Amygdala (tissue), 56 donors: ENCODE measurements around the gene RUFY2.

ENCODE experiments used
- DNase-seq, 56 donors: peaks; one replicate each; lab custom pipeline; 2025; lab: John Stamatoyannopoulos, UW

RUFY2 gene

DNA sequence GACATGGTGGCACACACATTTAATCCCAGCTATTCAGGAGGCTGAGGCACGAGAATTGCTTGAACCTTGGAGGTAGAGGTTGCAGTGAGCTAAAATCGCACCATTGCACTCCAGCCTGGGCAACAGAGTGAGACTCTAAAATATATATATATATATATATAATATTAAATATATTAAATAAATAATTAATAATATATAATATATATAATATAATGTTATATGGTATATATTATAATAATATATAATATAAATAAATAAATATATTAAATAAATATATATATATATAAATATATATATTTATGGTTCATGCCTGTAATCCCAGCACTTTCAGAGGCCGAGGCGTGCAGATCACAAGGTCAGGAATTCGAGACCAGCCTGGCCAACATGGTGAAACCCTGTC is 40.5 kb downstream of the RUFY2 start:
- DNase-seq: no peak

GRCh38 chr10:68365611-68366010 is 41.5 kb downstream of the RUFY2 start:
- DNase-seq: no peak

GRCh38 chr10:68364101-68364886 is 42.8 kb downstream of the RUFY2 start:
- no peak for DNase-seq

GRCh38 chr10:68362590-68362989 is 44.5 kb downstream of the RUFY2 start:
- no peak for DNase-seq

DNA sequence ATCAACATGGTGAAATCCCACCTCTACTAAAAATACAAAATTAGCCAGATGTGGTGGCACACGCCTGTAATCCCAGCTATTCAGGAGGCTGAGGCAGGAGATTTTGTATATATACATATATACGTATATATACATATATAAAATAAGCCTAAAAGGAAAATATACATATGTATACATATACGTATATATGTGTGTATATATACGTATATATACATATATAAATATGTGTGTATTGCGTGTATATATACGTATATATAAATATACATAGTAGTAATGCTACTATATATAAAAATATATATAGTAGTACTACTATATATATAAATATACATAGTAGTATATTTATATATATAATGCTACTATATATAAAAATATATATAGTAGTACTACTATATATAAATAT is 47.9 kb downstream of the RUFY2 start:
- DNase-seq: no peak

GRCh38 chr10:68353537-68353936 is 53.5 kb downstream of the RUFY2 start:
- no peak for DNase-seq

GRCh38 chr10:68348265-68348741 is 58.8 kb downstream of the RUFY2 start:
- DNase-seq: peak in 7 of 56 donors; percentile 1 to 42 (median 9)

DNA sequence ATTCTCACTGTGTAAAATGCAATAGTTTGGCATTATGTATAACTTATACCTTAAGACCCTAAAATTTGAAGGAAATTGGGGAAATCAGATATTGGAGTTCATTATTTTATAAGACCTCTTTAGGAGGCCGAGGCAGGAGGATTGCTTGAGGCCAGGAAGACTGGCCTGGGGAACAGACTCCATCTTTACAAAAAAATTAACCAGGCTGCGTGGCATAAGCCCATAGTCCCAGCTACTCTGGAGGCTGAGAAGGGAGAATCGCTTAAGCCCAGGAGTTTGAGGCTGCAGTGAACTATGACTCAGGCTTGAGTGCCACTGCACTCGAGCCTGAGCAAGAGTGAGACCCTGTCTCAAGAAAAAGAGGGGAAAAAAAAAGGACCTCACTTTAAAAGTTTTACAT is 60.3 kb downstream of the RUFY2 start:
- no peak for DNase-seq

- DNase-seq: no peak
These were observed 61.5 kb downstream of the RUFY2 start for GRCh38 chr10:68345621-68346020.

DNA sequence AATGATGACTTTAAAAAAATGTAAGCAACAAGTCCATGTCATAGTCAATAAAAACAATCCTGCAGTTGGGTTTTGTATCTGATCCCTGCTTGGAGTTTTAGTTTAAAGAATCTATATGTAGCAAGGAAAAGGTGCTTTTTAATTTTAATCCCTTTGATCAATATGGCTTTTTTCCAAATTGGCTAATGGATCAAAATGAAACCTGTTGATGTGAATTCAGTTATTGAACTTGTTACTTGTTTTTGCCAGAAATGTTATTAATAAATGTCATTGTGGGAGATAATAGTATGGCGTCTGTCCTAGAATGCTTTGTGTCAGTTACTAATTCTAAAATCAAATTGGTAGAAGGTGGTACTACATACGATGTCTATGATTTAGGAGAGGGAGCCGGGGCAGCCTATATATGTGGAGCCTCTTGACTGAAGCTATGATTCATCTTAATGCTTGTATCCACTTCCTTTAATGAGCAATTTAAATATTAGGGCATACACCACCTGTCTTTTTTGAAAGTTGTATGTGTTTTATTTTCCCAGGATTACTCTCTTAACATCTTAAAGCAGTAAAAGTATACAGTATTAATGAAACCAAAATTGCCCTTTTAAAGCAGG is 64.1 kb downstream of the RUFY2 start:
- DNase-seq: no peak

DNA sequence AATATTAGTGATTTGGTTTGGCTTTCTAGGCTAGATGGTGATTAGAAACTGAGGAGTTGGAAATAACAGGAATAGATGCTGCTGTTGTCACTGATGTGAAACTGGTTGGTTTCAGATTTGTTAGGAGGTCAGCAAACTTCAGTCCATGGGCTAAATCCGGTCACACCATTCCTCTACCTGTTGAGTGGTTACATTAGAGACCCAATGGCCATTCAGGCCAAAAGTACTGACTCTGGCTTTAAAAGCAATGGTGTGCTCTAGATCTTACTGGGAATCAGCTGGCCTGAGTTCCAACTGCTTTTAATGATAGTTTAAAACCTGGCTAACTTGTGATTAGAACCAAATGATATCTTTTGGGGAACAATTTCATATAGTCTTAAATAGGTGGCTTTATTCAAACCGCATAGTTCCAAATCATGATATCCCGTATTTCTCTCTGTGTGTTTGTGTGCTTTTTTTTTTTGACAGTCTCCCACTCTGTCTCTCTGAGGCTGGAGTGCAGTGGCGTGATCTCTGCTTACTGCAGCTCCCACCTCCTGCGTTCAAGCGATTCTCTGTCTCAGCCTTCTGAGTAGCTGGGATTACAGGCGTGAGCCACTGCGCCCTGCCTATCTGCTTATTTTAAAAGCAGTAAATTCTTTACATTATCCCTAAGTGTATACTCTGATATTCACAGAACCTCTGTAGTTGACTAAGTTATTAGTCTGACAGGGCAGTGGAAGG is 66.6 kb downstream of the RUFY2 start:
- no peak for DNase-seq

GRCh38 chr10:68336754-68337351 is 70.2 kb downstream of the RUFY2 start:
- no peak for DNase-seq

DNA sequence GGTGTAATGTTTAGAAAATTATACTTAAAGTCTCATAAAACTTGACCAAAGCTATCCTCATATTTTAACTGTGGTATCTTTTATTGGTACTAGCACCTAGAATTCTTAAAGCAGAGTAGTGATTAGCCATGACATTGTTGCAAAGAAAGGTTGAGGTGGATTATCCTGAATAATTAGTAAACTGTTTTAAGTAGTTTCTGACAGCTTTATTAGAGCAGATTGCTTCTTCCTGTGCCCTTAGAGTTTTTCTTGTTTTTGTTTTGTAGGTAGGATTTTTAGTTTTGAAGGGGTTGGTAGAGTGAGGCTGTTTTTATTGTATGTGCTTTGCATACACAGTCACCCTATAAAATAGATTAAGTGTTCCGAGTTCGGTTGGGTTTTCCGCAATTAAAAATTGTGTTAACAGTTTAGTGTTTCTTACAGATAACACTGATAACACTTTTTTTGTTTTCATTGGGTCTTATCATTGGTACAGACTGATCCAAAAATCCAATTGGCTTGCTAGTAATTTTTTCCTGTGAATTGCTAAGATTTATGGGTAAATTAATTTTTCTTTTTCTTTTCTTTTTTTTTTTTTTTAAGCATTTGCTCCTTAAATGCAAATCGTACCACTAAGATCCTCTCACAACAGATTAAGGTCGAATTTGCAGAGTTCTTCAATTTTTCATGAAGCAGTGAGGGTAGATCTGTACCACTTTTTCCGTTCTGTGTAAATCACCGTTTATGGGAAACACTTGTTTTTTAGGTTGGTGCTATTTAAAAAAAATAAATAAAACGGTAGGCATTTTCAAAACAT is 72.2 kb downstream of the RUFY2 start:
- DNase-seq: no peak

DNA sequence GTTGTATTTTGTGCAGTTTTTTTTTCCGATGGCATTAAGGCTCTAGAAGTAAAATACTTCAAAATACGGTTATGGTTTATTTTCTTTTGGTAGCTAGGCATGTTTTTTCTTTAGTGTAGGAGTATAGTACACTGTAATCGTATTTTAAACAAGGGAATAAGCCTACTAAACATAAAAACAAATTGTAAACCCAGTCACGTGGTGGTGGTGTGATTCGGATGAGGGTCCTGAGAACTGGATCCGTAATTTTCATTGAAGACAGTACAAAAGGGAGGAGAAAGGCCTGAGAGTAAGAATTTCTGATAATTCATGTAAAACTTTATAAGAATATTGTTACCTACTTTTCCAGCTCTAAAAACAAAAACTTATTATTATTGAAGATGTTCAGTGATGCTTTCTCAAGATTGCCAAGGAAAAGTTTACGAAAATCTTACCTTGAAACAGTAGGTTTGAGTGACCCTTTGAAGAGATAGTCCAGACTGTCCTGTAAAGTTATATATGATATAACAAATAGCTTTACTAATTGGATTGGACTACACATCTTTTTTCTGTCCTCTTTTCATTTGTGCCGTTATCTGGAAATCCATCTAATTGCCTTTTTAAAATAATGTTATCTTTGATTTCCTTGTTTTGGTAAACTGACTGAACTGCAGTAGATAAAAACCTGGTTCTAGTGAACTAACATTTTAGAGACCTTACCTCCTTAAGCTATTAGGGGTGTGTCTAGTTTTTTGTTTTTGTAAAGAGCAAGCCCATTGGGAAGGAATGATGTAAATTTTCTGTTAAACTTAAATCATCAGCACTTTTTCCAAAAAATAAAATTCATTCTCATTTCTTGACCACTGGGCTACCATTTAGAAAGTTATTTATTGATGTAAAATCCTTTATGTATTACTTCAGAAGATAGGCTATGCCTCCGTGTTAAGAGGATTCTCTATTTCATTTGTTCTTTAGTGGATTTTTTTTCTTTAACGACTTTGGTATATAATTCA is 73.3 kb downstream of the RUFY2 start:
- peak in 1 of 56 donors; percentile 1 for DNase-seq

DNA sequence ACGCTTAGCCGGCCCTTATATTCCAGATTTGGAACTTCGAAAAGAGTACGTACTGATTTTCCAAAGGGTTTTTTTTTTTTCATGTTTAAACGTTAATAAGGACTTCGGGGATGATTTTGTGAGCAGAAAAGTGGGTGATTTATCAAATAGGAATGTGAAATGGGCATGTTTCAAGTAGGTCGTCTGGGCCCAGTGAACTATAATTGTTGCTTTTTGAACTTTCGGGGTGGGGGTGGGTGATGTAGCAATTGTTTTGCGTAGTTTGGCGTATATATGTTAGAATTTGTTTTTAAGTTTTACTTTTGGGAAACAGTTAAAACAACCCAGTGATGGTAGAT is 74.0 kb downstream of the RUFY2 start:
- DNase-seq: no peak

GRCh38 chr10:68332259-68333057 is 74.6 kb downstream of the RUFY2 start, which contains the start of gene PBLD:
Gene PBLD (minus strand): TSS chr10:68332928. CDS start chr10:68306844, 26,084 bp downstream.
- DNase-seq: peak in 54 of 56 donors; percentile 15 to 87 (median 66)

DNA sequence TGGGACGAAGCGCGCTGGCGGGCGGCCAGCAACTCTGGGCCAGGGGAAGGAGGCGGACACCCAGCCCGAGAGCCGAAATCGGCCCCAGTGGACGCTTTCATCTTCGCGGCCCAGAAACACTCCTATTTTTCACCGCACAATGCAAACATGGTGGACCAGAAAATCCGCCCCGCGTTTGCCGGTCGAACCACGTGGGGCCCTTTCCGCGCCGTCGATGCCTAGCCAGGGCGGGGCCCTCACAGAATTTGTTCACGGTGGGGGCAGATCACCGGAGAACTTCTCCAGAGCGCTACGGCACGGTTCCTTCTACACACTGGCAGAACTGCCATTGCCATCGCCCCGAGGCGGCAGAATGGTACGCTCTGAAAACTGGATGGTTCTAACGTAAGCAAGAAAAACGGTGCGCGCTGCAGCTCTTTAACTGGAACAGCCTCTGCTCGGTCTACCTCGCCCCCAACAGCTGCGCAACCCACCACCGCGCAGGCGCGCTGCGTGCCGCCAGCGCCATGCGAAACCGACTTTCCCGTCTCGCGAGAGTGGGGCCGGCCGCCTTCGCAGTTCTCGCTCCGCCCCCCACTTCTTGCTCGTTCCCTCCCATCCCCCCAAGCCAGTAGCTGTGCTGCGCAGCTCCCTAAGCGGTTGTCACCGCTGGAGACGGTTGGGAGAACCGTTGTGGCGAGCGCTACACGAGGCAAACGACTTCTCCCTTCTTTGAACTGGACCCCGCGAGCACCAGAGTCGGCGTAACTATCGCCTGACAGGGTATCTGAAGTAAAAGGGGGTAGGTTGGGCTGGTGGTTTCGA is 75.4 kb downstream of the RUFY2 start, which contains the start of gene HNRNPH3:
Gene HNRNPH3 (plus strand): TSS at position 610 of the 804 bp plus-strand sequence. CDS start 5,158 bp downstream, outside the sequence.
- peak; percentile 70 to 99 (median 96) for DNase-seq
